Lower leg skin (tissue), 4 donors: ENCODE results near the gene DLG2. TPM values are rescaled to one million over a fixed set of nuclear protein-coding genes. Genes with fewer than 3 reads are reported as not detected.

Experiments
- DNase-seq, 2 donors: peaks; one replicate each; pipeline ENCODE4 v3.0.0-alpha.2; 2019; ENCODE audit warnings: low spot score in 2 of 2
- H3K4me3 ChIP-seq: fragments of 200-600 bp; sonication (generic); 2 replicates; pipeline ENCODE4 v1.5.1; 2017; ENCODE audit warnings: mild to moderate bottlenecking, low read depth; ENCODE audit not compliant: poor library complexity, severe bottlenecking
- POLR2A ChIP-seq, 2 donors: fragments of 450-650 bp; IDR thresholded peaks; one replicate each; pipeline ENCODE4 v1.6.1; 2016 to 2017; ENCODE audit warnings: antibody characterized with exemption in 2 of 2, mild to moderate bottlenecking in 1 of 2, moderate library complexity in 1 of 2
- WGBS, 2 donors: methylation state at CpG; one replicate each; pipeline ENCODE4 v1.1.5; 2018; 5-methylcytosine and 5-hydroxymethylcytosine counted together
- intact Hi-C: fragments of 100-400 bp; cut with DNase I; formaldehyde crosslinking; loops from one replicate; pipeline ENCODE4 v1.15.0; 2023; ENCODE audit warnings: low total_unique reads
- total RNA-seq, 4 donors: library from RNA; depleted of rRNA; stranded (reverse); fragments of >200 nt; gene quantifications; one replicate each; pipeline ENCODE4 v1.1.0, GENCODE V29; 2016
- TF ChIP-seq, protein P1 (sequence below), 3 donors: fragments of 450-650 bp; IDR thresholded peaks; one replicate each; pipeline ENCODE4 v1.5.1; 2016; ENCODE audit warnings: antibody characterized with exemption in 3 of 3, mild to moderate bottlenecking in 3 of 3, moderate library complexity in 2 of 3

The DLG2 gene
- total RNA-seq, 4 donors from 2014 or later, result 37.6 to 68.3 (median 46.0) TPM

DNA sequence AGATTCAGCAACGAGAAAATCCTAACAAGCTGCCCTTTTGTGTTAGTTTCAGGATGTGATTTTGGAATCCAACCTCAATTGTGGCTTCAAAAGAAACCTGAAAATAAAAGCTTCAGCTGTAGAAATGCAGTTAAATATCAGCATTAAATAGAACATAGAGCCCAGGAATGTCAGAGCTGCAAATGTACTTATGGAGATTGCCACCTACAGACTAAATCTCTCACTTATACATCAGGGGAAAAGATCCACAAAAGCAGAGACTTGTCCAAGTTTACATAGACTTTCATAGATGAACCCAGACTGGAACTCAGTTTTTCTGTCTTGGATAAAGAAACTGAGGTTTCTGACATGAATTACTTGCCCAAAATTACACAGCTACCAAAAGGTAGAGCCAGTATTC lies 446.6 kb downstream of the DLG2 start:
- intact Hi-C loops, result no loop called here
- H3K4me3 ChIP-seq, result no peak overlapping the region
- no peak for DNase-seq
- 58 to 63% methylated on average over 1 of the region's 1 CpG for WGBS, 2 donors
- TF ChIP-seq POLR2A (IDR thresholded peaks at IDR 0.05), result no peak
- TF ChIP-seq, protein P1, sequence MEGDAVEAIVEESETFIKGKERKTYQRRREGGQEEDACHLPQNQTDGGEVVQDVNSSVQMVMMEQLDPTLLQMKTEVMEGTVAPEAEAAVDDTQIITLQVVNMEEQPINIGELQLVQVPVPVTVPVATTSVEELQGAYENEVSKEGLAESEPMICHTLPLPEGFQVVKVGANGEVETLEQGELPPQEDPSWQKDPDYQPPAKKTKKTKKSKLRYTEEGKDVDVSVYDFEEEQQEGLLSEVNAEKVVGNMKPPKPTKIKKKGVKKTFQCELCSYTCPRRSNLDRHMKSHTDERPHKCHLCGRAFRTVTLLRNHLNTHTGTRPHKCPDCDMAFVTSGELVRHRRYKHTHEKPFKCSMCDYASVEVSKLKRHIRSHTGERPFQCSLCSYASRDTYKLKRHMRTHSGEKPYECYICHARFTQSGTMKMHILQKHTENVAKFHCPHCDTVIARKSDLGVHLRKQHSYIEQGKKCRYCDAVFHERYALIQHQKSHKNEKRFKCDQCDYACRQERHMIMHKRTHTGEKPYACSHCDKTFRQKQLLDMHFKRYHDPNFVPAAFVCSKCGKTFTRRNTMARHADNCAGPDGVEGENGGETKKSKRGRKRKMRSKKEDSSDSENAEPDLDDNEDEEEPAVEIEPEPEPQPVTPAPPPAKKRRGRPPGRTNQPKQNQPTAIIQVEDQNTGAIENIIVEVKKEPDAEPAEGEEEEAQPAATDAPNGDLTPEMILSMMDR (IDR thresholded peaks at IDR 0.05), result no peak

DNA sequence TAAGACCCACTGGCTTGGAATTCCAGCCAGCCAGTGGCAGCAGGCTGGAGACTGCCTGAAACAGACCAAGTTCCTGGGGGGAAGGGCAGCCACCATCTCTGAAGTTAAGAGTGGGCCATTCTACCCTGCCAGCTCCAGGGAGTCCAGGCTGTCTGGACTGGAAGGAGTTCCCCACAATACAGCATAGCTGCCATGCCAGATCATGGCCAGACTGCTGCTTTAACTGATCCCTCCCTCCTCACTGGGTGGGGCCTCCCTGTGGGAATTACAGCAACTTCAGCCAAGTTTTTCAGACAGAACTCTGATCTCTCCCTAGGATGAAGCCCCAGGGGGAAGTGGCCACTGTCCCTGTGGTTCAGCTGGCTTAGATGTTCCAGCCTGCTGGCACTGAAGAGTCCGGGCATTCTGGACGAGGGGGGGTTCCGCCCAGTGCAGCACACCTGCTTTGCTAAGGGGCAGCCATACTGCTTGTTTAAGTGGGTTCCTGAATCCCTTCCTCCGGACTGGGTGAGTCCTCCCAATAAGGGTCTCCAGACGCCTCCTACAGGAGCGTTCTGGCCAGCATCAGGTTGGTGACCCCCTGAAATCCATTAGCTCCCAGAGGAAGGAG lies 455.4 kb downstream of the DLG2 start:
- 77 to 88% methylated on average over 6 of the region's 6 CpGs for WGBS, 2 donors
- intact Hi-C loops, result no loop called here
- no peak for DNase-seq
- TF ChIP-seq POLR2A (IDR thresholded peaks at IDR 0.05), result no peak
- TF ChIP-seq, protein P1 (IDR thresholded peaks at IDR 0.05), result no peak
- H3K4me3 ChIP-seq, result no peak overlapping the region

DNA sequence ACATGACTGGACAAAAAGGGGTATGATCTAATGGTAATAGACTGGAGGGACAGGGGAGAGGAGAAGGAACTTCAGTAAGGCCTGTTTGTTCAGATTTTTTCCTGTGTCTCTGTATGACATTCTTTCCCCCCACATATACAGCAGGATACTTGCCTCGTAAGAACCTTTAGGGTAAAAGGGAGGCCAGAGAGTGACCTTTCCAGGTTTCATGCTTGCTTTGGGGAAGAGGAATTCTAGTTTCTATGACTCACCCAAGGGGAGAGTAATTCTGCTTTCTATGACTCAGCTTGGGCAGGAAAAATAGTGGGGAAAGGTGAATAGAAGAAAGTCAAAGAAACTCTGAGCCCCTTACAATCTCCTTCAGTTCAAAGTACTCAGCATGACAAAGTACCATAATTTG lies 457.0 kb downstream of the DLG2 start:
- no peak overlapping the region for H3K4me3 ChIP-seq
- no peak for DNase-seq
- WGBS, 2 donors, result 58 to 61% methylated on average over 1 of the region's 1 CpG
- TF ChIP-seq, protein P1 (IDR thresholded peaks at IDR 0.05), result no peak
- TF ChIP-seq POLR2A (IDR thresholded peaks at IDR 0.05), result no peak
- intact Hi-C loops, result no loop called here

DNA sequence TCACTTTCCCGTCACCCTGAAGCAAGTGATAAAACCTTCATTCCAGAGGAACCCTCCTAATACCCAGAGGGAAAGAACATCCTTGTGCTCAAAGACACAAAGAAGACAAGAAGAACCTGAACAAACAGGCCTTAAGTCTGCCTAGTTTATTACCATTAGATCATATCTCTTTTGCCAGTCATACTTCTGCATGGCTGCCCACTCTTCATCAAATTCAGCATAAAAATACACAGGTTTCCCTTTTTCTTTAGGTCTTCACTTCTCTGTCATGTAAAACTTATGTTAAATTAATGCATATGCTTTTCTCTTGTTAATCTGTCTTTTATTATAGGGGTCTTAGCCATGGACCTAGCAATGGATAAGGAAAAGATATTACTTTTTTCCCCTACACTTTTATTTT lies 459.7 kb downstream of the DLG2 start:
- intact Hi-C loops, result no loop called here
- no peak overlapping the region for H3K4me3 ChIP-seq
- 38 to 39% methylated on average over 1 of the region's 1 CpG for WGBS, 2 donors
- DNase-seq, result no peak
- TF ChIP-seq POLR2A (IDR thresholded peaks at IDR 0.05), result no peak
- TF ChIP-seq, protein P1 (IDR thresholded peaks at IDR 0.05), result no peak

DNA sequence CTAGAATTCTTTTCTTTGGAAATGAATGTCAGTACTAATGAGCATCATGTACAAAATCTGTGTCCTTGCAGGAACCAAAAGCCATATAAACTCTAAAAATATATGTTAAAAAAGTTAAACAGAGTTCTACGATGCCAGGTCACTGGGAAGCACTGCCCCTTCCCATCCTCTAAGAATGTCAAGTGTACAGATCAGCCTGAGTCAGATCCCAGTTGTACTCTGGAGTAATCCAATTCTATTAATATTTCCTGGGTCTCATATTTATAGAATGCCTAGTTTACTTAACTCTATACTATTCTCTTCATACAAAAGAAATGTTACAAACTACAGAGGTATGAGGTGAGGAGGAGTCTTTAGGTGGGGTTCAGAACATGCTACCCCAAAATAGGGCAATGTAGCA lies 460.1 kb downstream of the DLG2 start:
- 61 to 62% methylated on average over 1 of the region's 1 CpG for WGBS, 2 donors
- no peak overlapping the region for H3K4me3 ChIP-seq
- TF ChIP-seq POLR2A (IDR thresholded peaks at IDR 0.05), result no peak
- TF ChIP-seq, protein P1 (IDR thresholded peaks at IDR 0.05), result no peak
- intact Hi-C loops, result no loop called here
- DNase-seq, result no peak

DNA sequence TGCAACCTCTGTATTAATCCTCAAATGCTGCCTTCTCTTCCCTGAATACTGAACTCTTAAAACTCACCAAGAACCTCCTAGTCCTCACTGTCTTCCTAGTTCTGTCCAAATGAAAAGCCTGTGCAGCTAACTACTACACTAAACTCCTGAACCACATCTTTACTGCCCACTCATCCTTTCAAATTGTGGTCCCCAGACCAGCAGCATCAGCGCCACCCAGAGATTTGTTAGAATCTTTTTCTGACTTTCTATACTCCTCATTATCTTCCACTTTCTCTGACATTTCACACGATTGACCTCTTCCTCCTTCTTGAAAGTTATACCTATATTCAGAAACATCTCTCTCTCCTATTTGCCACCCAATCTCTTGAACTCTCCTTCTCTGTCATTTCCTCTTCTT lies 461.3 kb downstream of the DLG2 start:
- no peak for DNase-seq
- intact Hi-C loops, result no loop called here
- WGBS, 2 donors, result 80 to 91% methylated on average over 2 of the region's 2 CpGs
- H3K4me3 ChIP-seq, result no peak overlapping the region
- TF ChIP-seq, protein P1 (IDR thresholded peaks at IDR 0.05), result no peak
- no peak for TF ChIP-seq POLR2A (IDR thresholded peaks at IDR 0.05)
